ENCODE results near the gene TMEM9B.
"Not testable (repeated sequence)": the region's sequence is repeated elsewhere in the genome, so short reads cannot be mapped to it uniquely, and the experiment has no call there.

TMEM9B gene

DNA sequence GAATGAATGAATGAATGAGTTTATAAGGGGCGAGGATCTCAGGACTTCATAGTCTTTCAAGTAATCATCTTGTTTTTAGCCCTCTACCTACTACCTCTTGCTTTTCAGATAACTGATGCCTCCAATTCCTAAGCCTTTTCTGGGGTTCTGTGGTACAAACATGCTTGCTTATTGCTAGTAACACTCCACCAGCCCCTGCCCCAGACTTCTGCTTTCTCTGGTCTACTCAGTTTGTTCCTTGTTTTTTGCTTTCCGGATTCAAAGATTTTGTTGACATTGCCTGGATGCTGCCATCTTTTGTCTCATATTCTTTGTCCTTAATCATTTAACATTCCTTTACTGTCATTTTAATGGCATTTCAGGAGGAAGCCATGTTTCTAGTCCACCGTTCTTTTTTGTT is 8.9 kb upstream of the TMEM9B start:
- no peak for DNase-seq (ENCODE audit: low spot score)

DNA sequence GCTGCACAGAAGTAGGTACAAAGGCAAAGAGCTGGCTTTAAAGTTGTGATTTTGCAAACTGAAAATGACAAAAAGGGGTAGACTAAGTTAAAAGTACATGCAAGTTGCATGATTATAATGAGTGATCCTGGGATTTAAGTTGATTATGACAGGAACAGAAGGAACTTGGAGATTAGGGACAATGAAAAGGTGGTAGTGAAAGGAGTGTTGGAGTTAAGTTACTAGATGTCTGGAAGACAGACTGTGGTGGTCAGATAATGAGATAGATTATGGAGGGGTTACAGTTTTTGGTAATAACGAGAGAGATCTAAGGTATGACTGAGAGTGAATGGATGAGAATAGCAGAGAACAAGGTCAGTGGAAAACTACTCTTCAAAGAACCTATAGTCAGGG is 7.7 kb upstream of the TMEM9B start:
- DNase-seq (ENCODE audit: low spot score) = no peak

DNA sequence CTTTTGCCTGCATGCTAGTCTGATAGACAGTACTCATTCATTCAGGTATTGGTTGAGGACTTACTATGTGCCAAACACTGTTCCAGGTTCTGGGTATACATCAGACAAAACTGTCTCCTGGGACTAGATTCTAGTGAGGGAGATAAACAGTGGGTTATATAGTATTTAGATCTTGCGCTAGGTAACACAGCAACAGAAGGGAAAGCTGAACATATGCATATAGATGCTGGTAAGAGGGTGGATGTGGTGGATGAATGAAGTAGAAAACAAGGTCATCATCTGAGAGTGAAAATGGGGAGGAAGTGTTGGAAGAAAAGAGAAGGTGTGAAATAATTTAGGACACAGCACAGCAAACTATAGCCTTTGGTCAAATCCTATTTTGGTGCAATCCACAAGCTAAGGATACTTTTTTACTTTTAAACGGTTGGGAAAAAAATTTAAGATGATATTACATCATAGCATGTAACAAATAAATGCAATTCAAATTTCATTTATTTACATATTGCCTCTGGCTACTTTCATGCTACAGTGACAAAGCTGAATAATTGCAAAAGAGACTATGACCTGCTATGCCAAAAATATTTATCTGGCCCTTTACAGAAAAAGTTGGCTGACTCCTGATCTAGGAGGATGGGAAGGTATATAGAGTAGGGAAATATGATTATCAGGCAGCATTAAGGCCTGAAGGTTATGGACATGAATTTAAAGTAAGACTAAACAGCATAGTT is 7.1 kb upstream of the TMEM9B start:
- DNase-seq (ENCODE audit: low spot score) = no peak

DNA sequence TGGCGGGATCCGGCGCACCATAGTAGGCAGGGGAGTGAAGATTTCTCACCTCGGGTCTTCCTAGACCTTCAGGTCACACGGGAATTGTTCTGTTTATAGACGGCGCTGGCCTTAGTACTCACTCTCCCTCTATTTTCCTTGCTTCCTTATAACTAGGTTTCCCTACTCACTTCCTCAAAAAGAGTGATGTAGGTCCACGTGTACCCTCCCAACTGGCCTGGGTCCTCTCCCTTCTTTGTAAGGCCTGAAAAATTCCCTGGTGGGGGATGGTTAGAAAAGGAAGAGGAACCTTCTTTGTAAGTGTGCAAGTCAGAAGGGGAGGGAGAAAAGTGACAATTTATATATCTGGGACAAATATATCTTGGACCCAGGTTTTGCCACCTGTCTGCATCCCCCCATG is 2.9 kb upstream of the TMEM9B start:
- DNase-seq (ENCODE audit: low spot score) = no peak

DNA sequence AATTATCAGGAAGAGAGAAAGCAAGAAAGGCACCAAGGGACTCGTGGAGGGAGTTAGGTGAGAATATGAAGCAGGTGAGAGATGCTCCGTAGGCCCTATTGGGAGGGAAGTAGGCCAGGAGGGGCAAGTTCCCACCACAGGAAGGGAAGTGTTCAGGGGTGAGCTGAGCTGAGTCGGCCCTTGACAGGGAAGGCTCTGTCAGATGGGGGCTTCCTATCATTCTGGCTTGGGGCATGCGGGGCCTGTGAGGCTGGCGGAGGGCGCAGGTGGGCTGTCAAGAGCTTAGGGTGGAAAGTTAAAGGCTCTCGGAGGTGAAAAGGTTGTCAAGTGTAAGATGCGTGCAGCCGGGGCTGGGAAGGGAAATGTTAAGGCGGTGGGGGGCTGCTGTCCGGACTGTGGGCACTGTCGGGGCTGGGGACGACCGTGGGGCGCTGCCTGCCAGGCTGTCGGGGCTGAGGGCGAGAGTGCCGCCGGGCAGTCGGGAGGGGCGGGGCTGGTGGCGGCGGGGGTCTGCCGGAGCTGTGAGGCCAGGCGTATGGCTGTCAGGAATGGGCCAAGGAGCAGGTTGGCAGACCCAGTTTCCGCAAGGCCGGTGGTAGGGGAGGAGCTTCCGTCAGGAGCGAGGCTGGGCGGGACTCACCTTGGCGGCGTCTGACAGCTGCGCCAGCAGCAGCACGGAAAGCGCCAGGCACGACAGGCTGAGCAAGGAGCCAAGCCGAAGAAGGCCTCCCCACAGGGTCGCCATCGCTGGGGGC is 496 bp downstream of the TMEM9B start:
- peak; percentile 48 for DNase-seq (ENCODE audit: low spot score)

DNA sequence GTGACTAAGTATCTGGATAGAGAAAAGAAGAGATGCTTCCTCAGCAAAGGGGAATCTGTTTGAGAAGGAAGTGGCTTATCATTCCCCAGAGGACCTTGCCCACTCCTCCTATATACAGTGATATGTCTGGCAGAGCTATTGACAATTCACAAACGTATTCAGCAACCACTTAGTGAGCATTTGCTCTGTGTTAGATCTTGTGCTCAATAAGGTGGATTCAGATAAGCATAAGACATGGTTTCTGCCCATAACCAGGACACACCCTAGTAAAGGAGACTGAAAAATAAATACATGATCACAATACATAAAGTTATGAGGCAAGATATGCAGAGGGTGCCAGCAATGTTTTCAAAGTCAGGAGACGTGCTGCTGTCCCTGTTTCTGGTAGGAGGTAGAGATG is 1.4 kb downstream of the TMEM9B start:
- no peak for DNase-seq (ENCODE audit: low spot score)

DNA sequence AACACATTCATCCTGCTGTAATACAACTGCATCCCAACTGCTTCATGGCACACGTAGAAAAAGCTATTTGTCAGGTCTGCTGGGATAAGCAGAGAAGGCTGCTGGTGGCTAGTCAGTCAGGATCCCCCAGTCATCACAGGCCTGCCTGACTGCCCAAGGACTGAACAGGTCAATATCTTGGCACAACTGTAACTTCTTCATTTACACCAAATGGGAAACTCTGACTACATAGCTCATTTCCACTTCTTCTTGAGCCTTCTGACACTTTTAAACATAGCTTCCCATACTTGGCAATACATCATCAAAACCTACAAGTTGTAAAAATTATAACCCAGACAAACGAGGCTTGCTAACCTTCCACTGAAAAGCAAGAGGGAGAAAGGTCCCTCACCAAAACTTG is 2.8 kb downstream of the TMEM9B start:
- no peak for DNase-seq (ENCODE audit: low spot score)

DNA sequence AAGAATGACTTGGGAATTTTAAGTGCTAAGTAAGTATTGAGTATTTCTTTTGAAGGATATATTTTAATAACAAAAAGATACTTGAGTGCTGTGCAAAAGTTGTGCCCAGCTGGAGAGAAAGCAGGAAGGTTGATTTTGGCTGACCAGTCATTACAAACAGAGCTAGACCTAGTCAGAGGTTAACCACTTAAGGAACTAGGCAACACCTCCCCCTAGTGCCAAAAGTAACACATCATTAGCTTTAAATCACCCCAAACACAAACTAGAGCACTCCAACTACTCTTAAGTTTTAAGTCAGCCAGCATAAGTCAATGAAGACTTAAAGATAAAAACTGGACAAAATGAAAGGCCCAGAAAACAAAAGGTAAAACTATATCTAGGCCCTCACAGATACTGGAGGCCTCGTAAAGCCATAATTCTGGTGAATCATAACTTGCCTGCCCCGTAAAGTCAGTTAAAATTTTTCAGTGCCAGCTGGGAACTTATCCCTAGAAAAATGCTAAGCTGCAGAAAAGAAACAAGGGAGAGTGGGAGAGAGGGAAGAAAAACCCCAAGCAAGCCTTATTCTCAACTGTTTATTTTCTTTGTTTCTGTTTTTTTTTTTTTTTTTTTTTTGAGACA is 4.6 kb downstream of the TMEM9B start:
- DNase-seq (ENCODE audit: low spot score) = peak; percentile 39

DNA sequence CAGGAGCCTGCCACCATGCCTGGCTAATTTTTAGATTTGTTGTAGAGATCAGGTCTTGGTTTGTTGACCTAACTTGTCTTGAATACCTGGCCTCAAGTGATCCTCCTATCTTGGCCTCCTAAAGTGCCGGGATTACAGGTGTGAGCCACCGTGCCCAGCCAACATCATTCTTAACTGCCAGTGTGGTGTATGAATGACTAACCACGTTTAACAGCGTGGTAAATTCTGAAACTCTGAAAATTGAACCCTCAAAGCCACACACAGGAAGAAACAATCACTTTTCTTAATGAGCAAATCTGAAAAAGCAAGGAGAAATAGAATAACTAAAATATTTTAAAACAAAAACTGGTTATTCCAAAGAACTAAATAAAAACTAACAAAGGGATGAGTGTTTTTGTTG is 7.4 kb downstream of the TMEM9B start:
- no peak for DNase-seq (ENCODE audit: low spot score)

DNA sequence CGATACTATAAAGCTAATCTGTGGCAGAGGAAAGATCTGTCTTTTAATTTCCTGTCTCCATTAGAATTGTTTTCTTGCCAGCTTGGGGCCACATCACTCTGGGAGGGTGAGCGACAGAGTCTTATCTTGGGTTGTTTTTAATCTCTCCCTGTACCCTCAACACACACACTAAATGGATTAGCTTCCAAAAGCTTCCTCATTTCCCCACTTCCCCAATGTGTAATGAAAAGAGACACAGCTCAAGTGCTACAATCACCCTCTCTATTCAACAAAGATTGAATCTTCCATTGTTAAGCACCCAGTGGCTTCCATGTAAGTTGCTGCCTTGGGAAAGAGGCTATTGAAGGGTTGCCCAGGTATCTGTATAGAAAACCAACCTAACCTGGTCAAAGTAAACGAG is 15.4 kb downstream of the TMEM9B start:
- DNase-seq (ENCODE audit: low spot score) = no peak

DNA sequence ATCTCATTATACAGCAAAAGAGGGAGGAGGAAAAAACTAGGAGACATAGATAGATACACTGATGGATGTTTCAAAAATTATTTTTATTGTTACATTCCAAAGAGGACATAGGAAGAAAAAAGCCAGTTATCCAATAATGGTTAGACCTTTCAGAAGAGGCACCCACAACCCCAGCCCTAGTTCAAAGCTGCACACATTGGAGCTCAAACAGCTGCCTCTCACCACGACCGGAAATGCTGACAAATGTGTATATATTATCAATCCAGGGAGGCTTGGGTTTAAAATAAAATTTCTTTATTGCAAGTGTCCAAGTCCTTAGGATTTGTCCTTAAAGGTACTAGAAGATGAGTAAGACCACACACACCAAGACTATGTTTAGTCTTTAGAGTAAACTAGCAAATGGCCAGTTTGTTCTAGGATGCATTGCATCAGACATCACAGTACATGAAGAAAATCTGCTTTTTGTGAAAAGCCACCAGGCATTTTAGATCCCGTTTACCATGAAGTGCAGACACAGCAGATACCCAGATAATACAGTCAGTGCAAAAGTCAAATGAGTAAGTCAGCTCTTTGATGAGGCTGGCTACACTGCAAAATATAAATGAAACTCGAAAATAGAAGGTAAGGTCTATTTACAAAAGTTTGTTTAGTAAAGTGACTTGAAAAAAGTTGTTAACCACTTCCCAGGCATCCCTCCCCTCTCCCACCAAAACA is 16.9 kb downstream of the TMEM9B start:
- DNase-seq (ENCODE audit: low spot score) = no peak

DNA sequence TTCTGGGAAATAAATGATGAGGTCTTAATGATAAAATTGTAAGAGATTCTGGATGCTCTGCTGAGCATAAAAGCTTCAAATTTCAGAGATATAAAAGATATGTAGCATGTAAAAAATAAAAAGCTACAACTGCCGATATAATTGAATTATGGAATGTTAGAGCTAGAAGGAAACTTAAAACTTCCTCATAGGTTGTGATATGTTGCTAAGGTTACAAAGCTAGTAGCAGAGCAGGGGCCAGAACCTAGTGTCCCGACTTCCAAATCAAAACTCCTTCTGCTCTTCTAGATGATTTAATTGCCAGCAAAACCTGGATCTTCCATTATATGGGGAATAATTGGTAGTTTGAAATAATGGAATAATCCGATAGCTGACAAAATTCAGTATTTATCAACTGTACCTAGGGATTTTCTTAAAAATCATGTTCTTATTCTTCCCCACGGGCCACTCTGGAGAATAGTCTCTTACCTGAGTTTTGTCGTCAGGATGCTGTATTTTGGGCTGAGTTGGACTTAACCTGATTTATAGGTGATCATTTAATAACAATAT is 21.6 kb downstream of the TMEM9B start, which contains the start of gene ASCL3:
ASCL3 (minus strand) TSS at position 499 of the 549 bp plus-strand sequence. CDS start 4,855 bp downstream, outside the sequence.
- no peak for DNase-seq (ENCODE audit: low spot score)

DNA sequence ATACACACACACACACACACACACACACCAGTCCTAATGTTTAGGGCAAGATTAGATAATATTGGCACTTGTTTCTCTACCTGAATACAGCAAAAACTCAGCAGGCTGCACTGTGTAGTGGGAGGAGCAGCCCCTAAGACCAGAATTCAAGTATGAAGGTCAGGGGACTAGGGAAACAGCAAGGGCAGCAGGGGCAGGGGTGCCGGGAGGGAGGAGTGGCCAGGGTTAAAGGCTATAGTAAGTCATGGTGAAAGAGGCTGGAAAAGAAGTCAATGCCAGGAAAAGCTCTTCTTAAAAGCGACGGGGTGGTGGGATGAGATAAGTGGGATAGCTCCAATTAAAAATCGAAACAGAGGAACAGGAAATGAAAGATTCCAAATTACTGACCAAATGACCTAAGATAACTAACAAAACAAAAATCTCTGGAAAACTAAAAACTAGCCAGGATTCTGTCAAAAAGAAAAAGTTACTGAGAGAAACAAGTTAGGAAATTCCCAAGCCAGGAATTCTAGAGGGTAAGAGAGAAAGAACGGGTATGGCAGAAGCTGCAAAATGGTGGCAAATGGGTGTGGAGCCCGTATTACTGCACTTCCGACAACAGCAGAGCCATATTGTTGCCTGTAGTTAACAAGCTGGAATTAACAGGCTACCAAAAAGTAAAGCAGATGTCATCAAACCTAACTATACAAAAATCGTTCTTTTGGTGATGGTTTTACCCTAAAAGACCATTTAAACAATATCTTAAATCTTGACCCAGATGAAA is 22.7 kb downstream of the TMEM9B start:
- no peak for DNase-seq (ENCODE audit: low spot score)

DNA sequence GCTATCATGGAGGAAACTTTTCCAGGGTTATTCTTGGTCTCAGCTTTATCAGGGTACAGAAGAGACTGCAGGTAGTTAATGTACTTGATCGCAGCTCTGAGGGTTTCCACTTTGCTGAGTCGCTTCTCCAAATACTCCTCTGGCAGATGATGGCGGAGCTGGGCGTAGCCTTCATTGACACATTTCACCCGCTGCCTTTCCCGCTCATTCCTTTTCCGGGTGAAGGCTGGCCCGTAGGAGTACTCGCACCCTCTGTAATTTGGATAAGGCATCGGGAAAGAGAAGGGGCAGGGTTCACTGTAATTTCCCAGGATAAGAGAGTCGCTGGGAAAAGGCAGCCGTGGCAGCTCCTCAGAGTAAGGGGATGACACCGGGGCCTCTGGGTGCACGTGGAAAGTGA is 26.6 kb downstream of the TMEM9B start:
- DNase-seq (ENCODE audit: low spot score) = no peak

DNA sequence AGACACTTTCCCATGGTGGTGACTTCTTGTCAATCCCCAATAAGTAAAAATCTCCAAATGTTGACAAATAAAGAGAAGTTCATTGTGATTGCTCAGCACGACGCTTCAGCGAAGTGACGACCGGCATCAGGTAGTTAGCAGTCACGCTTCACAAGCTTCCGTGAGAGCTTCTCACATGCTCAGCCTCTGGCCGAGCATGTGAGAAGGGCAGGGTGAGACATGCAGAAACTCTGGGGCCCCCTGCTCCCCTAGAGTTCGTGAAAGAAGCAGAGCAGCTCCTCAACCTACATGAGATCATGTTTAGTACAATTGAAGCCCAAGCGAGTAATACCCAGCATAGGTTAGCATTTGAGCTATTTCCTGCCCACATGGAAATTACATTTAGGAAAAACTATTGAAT is 27.1 kb downstream of the TMEM9B start:
- no peak for DNase-seq (ENCODE audit: low spot score)

DNA sequence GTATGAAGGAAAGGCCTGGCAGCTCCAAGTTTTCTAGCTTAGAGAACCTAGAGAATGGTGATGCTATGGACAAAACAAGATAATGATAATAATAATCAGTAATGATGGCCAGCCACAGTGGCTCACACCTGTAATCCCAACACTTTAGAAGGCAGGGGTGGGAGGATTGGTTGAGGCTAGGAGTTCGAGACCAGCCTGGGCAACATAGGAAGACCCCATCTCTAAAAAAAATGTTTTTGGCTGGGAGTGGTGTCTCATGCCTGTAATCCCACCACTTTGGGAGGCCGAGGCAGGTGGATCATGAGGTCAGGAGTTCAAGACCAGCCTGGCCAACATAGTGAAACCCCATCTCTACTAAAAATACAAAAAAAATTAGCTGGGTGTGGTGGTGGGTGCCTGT is 28.5 kb downstream of the TMEM9B start:
- not testable (repeated sequence) for DNase-seq (ENCODE audit: low spot score)

DNA sequence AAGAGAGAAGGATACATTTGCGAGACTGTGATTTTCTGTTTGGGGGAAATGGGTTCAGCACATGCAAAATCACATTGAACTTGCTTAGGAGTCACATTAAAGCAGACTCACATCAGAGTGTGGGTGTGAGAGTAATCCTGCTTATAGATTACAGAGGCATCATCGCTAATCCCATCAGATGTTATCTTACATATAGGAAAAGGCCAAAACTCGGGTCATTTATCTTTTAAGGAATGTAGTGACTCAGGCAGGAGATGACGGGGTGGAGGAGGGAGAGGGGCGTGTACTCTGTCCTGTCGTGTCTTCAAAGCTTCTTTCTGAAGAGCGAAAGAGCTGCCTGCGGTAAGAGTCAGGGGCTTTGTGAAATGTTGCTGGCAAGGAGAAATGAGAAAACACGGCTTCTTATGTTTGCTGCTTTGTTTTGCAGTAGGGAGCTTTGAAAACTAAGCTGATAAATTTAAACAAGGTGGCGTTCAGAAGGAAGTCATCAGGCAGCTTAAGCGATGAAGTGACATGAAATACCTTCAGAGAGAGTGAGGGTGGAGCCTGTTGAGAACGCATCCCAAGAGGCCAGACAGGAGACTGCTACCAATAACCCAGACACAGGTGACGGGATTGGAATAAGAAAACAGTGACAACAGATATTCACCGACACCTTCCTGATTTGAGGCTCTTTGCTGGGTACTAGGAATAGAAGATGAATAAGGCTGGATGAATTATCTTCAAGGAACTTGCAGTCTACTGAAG is 29.3 kb downstream of the TMEM9B start:
- DNase-seq (ENCODE audit: low spot score) = no peak

DNA sequence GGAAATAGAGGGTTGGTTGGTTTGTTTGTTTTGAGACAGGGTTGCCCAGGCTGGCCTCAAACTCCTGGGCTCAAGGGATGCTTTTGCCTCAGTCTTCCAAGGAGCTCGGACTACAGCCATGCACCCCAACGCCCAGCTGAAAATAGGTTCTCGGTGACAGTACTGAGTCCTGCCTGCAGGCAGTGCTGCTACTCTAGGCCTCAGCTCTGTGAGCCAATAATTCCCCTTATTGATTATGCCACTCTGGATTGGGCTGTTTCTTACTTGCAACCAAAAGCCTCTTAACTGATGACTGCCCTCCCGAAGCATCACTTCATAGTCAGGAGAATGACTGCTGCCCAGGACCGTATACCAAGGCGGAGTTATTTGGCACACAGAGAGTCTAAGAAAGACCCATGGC is 30.3 kb downstream of the TMEM9B start:
- DNase-seq (ENCODE audit: low spot score) = no peak

DNA sequence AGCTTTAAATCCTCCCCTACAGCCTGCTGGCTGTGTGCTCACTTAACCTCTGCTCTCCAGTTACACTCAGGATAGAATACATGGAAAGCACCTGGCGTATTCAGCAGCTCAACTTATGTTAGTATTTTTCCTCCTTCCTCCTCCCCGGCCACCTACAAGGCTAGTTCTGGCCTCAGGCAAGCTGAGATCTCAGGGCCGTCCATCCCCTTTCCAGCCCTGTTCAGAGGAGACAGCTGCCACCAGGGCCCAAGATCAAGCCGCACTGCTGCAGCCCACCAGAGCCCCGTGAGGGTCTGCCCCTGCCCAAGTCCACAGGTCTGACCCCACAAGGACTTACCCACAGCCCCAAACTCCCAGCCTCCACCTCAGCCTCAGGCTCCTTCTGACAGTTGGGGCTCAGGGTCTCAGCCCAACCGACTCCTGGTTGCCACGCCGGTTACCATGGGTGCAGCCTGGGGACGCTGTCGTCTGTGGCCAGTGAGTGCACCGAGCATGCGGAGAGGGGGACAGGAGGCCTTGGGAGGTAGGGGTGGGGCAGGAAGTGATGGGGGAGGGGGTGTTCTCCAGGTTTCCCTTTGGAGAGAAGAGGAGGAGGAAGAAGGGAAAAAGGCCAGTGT is 31.6 kb downstream of the TMEM9B start, which contains the start of gene C11orf16:
C11orf16 (minus strand) TSS at position 384 of the 617 bp plus-strand sequence. CDS start 639 bp downstream, outside the sequence.
- DNase-seq (ENCODE audit: low spot score) = no peak
